NCI-H510A treated with DMSO at 0.1 percent for 48 hours (cell line): ENCODE measurements around the gene NPTN.
"Not testable (repeated sequence)": the region's sequence is repeated elsewhere in the genome, so short reads cannot be mapped to it uniquely, and the experiment has no call there.

ENCODE experiments used
- DNase-seq: peaks from one replicate; lab custom pipeline; 2025; lab: John Stamatoyannopoulos, UW

NPTN gene

DNA sequence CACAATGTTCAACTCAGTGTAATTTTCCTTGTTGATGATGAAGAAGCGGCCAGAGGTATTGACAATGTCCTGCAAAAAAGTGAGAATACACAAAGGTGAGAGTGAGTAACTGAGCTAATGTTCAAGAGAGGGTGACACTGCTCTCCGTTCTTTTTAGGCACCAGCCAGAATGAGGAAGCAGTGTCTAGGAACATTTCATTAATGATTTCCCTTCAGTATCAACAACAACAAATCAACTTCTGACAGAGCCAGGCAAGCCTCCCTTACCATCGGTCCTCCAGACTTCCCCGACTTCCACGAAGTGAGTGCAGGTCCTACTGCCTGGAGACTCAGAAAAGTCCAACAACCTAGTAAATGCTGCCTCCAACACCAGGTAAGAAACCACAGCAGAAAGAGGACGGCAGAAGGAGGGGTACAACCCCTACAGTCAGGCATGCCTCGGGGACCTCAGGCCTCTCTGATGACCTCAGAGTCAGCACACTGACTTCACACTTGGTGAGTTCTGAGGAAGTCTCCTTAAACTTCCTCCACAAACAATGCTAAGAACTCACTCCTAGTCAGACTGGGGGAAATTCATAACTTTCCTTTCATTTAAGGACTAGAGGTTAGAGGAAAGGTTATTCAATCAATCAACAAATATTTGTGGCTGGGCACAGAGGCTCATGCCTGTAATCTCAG lies 62.7 kb downstream of the NPTN start:
- no peak for DNase-seq

DNA sequence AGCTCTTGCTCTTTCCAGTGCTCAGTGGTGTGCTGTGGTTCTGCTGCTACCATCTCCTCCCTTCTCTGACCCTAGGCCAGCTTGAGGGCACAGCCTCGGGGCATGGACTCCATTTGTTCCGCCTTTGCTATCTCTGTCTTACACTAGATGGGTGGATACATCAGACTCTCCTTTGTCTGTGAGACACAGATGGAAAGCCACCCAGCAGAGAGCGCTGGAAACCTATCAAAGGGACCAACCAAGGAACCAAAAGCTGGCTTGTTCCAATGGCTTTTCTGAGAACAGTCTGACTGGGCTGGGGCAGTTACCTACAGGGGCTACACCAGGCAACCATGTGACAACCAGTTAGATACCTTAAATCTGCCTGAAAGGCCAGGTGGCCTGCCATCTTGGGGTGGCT lies 63.8 kb downstream of the NPTN start:
- no peak for DNase-seq

DNA sequence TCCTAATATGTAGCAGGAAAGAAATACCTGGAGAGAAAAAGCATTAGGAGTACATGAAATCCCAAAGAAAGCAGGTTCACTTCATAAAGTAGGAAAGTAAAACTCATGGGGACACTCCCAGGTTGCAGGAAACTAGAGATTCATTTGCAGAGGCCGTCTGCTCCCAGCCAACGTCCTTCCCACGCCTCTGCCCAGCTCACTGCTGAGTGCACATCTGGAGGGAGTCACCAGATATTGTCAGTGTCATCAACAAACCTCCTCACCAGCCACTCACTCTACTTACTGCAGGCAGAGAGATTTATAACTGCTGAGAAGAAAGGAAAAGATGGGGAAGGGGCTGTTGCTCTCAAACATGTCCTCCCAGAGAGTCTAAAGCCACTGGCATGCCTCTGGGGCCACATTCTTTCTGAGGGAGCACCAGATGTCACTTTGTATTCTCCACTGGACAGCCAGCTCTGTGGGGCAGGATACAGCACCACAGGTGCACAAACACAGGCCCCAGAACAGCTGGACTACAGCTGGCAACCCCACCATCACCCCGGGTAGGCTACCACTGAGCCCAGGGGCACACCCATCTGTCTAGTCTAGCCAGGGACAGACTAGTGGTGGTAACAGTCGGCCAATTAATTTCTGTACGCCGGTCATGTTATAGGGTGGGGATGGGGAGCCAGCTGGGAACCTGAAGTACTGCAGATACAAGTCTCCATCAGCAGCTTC lies 64.5 kb downstream of the NPTN start:
- no peak for DNase-seq

DNA sequence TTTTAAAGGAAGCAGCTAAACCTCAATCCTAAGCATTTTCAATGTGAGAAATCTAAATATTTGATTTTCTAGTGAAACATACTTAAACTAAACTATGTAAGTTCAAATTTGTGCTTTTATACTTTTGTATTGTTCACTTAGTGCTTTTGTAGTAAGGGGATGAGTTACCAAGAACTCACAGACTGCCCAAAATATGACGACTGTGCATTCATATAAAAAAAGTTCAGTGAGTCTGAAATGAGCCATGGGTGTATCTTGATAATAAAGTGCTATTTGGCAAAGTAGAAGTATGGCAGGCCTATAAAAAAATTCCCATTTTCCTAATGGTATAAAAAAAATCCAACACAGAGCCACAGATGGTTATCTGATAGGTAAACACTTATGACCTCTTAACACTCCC lies 66.2 kb downstream of the NPTN start:
- DNase-seq, result no peak

DNA sequence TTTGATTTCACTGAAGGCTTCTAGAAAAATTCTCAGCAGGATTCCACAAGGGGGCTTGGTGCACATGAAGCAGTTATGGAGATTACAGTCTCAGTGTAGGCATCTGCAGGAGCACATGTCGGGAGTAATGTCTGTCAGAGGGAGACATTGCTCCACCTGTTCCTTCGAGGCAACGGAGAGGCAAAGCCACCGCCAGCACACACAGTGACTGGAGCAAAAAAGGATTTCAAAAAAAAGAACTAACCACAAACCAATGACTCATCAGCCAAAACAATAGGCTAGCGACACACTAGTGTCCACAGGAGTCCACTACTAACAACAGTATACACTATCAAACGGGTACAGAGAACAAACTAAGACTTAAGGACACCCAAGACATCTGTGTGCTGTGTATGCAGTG lies 68.9 kb downstream of the NPTN start:
- DNase-seq, result no peak

DNA sequence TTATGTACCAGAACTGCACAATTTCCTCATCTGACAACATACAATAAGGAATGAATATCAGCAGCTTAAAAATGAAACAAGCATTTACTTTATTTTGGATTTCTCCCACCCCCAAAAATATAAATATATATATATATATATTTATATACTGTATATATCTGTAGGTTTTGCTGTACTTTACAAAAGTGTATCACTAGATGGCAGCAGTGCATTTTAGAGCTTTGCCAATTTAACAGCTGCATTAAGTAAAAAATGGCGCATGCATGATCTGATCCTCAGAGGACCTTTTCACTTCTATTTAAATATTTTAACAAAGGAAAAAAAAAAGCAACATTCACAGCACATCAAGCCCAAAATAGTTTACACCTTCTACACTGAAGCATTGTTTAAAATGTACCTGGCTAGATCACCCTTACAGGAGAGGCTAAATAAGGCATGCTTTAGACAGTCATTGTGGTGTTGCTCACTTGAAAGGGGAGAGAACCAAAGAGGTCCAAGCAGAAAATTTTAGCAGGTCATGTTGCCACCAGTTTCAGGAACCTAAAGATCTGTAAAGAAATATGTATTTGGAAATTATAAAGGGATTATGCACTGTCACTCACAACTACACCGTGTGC lies 72.6 kb downstream of the NPTN start:
- peak; percentile 67 for DNase-seq

DNA sequence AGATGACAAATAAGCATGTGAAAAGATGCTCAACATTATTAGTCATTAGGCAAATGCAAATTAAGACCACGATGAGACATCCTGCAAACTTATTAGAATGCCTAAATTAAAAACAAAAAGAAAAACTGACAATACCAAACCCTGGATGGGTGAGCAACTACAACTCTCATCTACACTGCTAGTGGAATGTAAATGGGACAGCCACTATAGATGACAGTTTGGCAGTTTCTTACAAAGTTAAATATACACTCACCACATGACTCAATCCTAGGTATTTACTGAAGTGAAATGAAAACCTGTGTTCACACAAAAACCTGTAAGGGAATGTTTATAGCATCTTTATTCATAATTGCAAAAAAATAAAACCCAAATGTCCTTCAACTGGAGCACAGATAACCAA lies 74.7 kb downstream of the NPTN start:
- DNase-seq, result no peak

DNA sequence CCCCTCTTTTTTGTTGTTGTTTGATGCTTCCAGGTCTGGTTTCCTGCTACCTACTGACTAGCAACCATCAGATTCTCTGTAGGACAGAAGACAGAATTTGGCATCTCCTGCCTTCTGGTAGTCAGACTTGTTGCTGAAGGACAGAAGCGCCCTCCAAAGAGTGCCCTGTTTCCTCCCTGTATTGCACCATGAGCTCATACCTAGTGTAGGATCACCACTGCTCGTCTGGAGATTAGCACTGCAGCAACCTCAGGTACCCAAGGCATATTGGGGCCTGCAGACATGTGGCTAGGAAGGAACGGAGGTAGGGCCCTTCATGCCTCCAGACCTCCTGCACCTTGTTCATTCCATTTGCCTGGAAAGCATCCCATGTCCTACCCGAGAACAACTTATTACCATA lies 78.1 kb downstream of the NPTN start:
- no peak for DNase-seq

DNA sequence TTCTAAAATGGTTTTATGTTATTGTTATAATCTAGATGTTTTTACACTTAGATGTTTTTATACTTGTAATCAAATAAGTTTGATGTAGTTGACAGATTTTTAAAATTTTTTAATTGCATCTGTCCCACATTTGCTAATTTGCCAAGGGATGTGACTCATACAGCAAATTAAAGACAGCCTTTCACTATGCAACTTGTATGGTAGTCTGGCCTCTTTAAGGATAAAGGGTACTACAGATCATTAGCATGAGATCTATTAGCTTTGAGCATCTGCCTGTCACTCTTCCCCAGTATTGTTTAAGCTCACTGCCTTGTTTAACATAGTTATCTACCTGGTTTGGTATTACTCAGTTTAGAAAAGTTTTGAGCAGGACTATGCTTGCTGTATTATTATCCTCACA lies 83.0 kb downstream of the NPTN start:
- DNase-seq, result no peak

DNA sequence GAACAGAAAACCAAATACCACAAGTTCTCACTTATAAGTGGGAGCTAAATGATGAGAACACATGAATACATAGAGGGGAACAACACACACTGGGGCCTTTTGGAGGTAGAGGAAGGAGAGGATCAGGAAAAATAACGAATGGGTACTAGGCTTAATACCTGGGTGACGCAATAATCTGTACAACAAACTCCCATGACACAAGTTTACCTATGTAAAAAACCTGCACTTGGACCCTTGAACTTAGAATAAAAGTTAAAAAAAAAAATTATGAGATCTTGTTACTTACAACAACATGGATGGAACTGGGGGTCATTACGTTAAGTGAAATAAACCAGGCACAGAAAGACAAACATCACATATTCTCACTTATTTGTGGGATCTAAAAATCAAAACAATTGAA lies 84.3 kb downstream of the NPTN start:
- DNase-seq, result not testable (repeated sequence)

DNA sequence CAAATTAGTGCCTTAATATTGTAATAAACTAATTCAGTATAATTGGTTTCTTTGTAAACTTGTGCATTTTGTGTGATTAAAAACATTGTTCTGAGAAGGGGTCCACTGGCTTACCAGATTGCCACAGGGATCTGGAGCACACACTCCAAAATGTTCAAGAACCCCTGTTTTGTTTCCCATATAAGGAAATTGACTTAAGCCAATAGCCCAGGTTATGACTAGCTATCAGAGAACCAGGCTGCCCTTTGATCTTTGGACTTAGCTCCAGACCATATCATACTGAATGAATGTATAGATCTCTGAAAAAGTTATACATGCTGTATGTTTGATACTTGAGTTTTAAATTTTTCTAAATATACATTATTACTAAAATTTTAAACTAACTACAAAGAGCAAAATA lies 91.7 kb downstream of the NPTN start:
- DNase-seq, result no peak

DNA sequence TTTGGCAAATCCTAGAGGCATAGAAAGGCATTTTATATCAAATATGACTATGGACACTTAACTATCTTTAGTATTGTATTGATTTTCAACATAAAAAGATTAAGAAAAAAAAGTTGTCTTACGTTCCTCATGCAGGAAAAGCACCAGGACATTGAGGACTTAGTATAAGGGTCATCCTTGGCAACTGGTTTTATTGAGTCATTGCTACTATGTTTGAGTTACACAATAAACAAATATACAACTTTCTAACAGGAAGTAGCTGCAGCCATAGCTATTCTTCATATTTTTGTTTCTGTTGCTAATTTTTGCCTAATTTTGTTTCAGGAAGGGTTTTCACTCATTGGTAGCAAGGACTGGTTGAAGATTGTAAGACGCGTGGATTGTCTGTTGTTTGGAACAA lies 93.0 kb downstream of the NPTN start:
- DNase-seq, result no peak

DNA sequence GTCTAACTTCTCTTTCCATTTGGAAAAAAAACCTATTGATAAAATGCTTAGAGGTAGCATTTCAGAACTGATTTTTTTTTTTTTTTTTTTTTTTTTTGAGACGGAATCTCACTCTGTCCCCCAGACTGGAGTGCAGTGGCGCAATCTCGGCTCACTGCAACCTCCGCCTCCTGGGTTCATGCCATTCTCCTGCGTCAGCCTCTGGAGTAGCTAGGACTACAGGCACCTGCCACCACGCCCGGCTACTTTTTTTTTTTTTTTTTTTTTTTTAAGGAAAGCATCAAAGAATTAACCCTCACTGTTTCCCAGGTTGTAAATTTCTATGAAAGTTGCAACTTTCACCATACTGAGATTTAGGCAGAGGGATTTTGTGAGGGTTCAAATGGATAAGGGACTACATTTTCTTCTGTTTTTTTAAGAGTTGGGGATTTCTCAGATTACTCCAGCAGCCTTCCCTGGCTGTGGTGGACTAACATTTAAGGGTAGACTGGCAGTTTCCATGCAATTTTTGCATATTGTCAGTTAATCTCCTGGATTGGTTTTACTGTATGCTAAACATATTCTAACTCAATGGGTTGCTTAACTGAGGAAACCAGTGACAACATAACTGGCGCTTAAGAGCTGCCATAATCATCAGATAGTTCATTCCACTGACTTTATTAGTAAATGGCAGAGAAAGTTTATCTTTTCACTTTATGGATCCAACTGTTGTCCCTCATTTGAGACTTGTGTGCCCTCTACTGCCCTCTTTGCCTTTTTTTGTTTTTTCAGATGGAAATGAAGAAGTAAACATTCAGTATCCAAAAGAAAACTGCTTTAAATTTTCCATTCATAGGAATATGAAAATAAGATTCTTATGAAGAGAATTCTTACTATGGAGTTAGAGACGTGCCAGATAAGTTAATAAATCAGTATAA lies 93.7 kb downstream of the NPTN start:
- DNase-seq, result no peak

DNA sequence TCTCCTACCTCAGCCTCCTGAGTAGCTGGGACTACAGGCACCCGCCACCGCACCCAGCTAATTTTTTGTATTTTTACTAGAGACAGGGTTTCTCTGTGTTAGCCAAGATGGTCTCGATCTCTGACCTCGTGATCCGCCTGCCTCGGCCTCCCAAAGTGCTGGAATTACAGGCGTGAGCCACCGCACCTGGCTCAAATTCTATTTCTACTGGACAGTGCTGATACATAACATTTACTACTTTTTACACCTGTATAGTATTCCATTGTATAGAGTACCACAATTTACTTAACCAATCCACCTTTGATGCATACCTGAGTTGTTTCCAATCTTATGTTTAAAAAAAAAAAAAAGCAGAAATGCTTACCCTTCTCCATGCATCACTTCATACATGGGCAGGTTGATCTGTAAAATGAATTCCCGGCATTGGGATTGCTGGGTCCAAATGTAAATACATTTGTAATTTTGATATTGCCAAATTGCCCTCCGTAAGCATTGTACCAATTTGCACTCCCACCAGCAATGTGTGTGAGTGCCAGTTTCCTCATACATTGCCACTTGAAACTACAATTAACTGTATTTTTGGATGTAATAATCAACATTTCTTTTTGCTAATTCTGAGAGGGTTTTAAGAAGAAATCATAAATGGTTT lies 94.5 kb downstream of the NPTN start:
- DNase-seq, result no peak

DNA sequence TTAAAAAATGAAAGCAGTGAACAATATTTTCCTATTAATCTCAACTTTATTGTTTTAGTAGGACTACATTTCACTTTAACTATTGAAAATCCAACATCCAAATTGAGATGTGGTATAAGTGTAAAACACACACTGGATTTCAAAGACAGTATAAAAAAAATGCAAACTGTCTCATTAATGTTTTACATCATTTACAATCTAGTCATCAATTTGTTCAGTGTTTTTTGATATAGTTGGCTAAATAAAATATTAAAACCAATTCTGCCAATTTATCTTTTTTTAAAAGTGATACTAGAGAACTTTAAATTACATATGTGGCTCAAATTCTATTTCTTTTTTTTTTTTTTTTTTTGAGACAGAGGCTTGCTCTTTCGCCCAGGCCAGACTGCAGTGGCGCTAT lies 95.1 kb downstream of the NPTN start:
- DNase-seq, result no peak

DNA sequence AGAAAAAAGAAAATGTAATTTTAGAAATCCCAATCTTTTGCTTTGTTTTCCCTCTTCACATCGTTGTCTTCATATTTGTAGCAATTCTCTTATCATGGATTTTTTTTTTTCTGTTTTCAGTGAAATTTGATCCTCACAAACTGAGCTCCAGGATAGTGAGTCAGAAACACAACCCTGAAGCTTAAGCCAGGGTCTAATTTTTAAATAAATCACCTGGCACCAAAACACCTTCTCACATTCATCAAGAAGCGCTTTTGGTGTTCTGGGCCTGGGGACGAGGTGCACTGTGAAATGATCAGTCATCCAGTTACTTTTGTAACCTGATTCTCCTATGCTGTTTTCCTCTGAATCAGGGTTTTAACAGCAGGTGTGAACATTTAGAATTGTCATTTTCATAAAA lies 102.5 kb downstream of the NPTN start:
- DNase-seq, result no peak

DNA sequence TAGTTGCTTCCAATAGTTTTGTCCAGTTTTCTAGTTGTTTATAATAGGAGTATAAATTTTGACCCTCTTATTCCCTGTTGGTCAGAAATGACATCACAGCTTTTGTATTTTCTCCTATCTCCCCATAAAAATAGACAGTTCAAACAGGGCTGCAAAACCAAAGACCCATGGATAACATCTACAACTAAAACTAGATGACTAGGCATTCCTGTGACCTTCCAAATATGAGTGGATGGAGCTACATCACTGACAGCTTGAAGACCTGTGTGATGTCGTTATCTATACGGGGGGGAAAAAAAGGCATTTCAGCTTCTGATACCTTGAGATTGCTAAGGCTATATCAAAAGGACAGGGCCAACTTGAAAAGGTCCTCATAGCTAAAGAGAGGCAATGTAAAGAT lies 105.6 kb downstream of the NPTN start:
- no peak for DNase-seq

DNA sequence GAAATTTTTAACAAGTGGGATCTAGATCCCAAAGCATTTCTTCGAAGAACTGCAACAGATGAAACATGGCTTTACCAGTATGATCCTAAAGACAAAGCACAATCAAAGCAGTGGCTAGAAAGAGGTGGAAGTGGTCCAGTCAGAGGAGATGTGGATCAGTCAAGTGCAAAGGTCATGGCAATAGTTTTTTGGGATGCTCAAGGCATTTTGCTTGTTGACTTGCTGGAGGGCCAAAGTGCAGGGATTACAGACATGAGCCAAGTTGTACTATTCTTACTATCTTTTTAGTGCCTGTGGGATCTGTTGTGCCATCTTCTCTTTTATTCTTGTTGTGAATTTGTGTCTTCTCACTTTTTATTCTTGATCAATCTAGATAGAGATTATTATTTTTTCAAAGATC lies 108.3 kb downstream of the NPTN start:
- no peak for DNase-seq

DNA sequence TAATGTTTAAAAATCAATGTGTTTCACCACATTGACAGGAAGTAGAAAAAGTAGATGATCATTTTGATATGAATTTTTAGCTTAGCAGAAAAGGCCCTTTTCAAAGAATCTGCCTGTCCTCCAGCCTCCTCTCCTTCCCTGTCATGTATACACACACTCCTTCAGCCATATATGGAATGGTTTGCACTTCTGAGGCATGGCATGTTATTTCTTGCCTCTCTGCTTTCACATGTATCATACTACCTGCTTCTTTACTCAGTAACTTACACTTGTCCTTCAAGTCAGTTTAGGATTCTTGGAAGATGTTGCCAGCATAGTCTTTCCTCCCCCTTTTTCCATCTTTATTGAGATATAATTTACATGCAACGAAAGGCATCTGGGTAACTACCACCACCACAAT lies 111.2 kb downstream of the NPTN start:
- DNase-seq, result no peak

DNA sequence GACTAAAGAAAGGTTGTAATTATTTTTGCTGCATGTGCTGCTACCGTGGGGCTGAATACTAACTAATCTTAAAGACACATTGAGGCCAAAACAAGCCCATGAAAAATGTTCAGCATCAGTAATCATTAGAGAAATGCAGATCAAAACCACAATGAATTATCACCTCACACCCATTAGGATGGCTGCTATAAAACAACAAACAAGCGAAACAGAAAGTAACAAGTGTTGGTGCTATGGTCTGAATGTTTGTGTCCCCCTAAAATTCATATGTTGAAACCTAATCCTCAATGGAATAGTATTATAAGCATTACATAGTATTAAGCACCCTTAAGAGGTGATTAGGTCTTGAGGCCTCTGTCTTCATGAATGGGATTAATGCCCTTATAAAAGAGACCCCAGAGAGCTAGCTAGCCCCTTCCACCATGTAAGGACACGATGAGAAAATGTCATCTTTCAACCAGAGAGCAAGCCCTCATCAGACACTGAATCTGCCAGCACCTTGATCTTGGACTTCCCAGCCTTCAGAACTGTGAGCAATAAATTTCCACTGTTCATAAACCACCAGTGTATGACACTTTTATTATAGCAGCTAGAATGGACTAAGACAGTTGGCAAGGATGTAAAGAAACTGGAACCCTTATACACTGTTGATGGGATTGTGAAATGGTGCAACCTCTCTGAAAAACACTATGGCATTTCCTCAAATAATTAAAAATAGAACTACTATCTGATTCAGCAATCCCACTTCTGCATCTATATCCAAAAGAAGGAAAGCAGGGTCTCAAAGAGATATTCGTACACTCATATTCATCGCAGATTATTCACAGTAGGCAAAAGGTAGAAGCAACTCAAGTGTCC lies 114.1 kb downstream of the NPTN start:
- DNase-seq, result no peak
